HG03460 (cell line): ENCODE measurements around the gene SLC39A11.
"Not testable (repeated sequence)": the region's sequence is repeated elsewhere in the genome, so short reads cannot be mapped to it uniquely, and the experiment has no call there.

ENCODE experiments used
- ATAC-seq: cut with Tn5 transposase; IDR thresholded peaks from one replicate; pipeline ENCODE4 v1.9.1; 2021; ENCODE audit not compliant: unreplicated experiment

Gene SLC39A11

GRCh38 chr17:72846399-72846798 lies 246.1 kb downstream of the SLC39A11 start:
- ATAC-seq = no peak

- ATAC-seq = no peak
Observed at GRCh38 chr17:72843591-72843990, 248.9 kb downstream of the SLC39A11 start.

GRCh38 chr17:72840019-72840418 lies 252.5 kb downstream of the SLC39A11 start:
- no peak for ATAC-seq

GRCh38 chr17:72839131-72839725 lies 253.3 kb downstream of the SLC39A11 start:
- no peak for ATAC-seq

- ATAC-seq = no peak
Observed at GRCh38 chr17:72838581-72838980, 253.9 kb downstream of the SLC39A11 start.

- ATAC-seq = no peak
Observed at GRCh38 chr17:72838068-72838467, 254.4 kb downstream of the SLC39A11 start.

GRCh38 chr17:72837335-72837734 lies 255.2 kb downstream of the SLC39A11 start:
- ATAC-seq = no peak

- ATAC-seq = no peak
Observed at GRCh38 chr17:72833128-72833765, 259.2 kb downstream of the SLC39A11 start.

GRCh38 chr17:72832306-72832705 lies 260.2 kb downstream of the SLC39A11 start:
- ATAC-seq = no peak

GRCh38 chr17:72829883-72830282 lies 262.6 kb downstream of the SLC39A11 start:
- no peak for ATAC-seq

- no peak for ATAC-seq
Observed at GRCh38 chr17:72826602-72827001, 265.9 kb downstream of the SLC39A11 start.

- not testable (repeated sequence) for ATAC-seq
Observed at GRCh38 chr17:72826059-72826458, 266.4 kb downstream of the SLC39A11 start.

GRCh38 chr17:72825218-72825617 lies 267.3 kb downstream of the SLC39A11 start:
- ATAC-seq = no peak

GRCh38 chr17:72824267-72824666 lies 268.2 kb downstream of the SLC39A11 start:
- not testable (repeated sequence) for ATAC-seq

- ATAC-seq = no peak
Observed at GRCh38 chr17:72822358-72823023, 270.0 kb downstream of the SLC39A11 start.

GRCh38 chr17:72816406-72816805 lies 276.1 kb downstream of the SLC39A11 start:
- ATAC-seq = no peak

- ATAC-seq = no peak
Observed at GRCh38 chr17:72813481-72813880, 279.0 kb downstream of the SLC39A11 start.

GRCh38 chr17:72812823-72813222 lies 279.7 kb downstream of the SLC39A11 start:
- ATAC-seq = no peak

- no peak for ATAC-seq
Observed at GRCh38 chr17:72811976-72812687, 280.4 kb downstream of the SLC39A11 start.

- no peak for ATAC-seq
Observed at GRCh38 chr17:72810991-72811508, 281.4 kb downstream of the SLC39A11 start.

GRCh38 chr17:72806011-72806410 lies 286.5 kb downstream of the SLC39A11 start:
- ATAC-seq = no peak
